COLO829 (cell line): ENCODE data around the gene TMEM240.
"Not testable (repeated sequence)": the region's sequence is repeated elsewhere in the genome, so short reads cannot be mapped to it uniquely, and the experiment has no call there.

Experiments used
- DNase-seq: peaks from one replicate; pipeline ENCODE4 v3.0.0; 2012; ENCODE audit warnings: low spot score

The TMEM240 gene

GRCh38 chr1:1524750-1525383 lies 15.6 kb downstream of the TMEM240 start:
- not testable (repeated sequence) for DNase-seq

GRCh38 chr1:1523651-1524050 lies 16.8 kb downstream of the TMEM240 start:
- DNase-seq = not testable (repeated sequence)

GRCh38 chr1:1523226-1523625 lies 17.2 kb downstream of the TMEM240 start:
- not testable (repeated sequence) for DNase-seq

- DNase-seq = not testable (repeated sequence)
Measured at GRCh38 chr1:1522536-1522935, 17.9 kb downstream of the TMEM240 start.

- no peak for DNase-seq
Measured at GRCh38 chr1:1521331-1521730, 19.1 kb downstream of the TMEM240 start.

- DNase-seq = not testable (repeated sequence)
Measured at GRCh38 chr1:1519805-1520505, 20.5 kb downstream of the TMEM240 start.

- not testable (repeated sequence) for DNase-seq
Measured at GRCh38 chr1:1518621-1519007, 21.8 kb downstream of the TMEM240 start.

- no peak for DNase-seq
Measured at GRCh38 chr1:1517973-1518620, 22.3 kb downstream of the TMEM240 start.

- not testable (repeated sequence) for DNase-seq
Measured at GRCh38 chr1:1516923-1517322, 23.5 kb downstream of the TMEM240 start.

GRCh38 chr1:1514376-1514775 lies 26.0 kb downstream of the TMEM240 start:
- DNase-seq = not testable (repeated sequence)

- not testable (repeated sequence) for DNase-seq
Measured at GRCh38 chr1:1513675-1514074, 26.7 kb downstream of the TMEM240 start.

- not testable (repeated sequence) for DNase-seq
Measured at GRCh38 chr1:1512425-1512824, 28.0 kb downstream of the TMEM240 start.

GRCh38 chr1:1511533-1512285 lies 28.7 kb downstream of the TMEM240 start, which contains the start of gene ATAD3A:
TSS of gene ATAD3A (plus strand) at chr1:1512162. CDS start at chr1:1512269, 107 bp downstream.
- peak; percentile 93 for DNase-seq

- no peak for DNase-seq
Measured at GRCh38 chr1:1510912-1511532, 29.4 kb downstream of the TMEM240 start.

GRCh38 chr1:1509465-1509850 lies 31.0 kb downstream of the TMEM240 start:
- not testable (repeated sequence) for DNase-seq

GRCh38 chr1:1508775-1509464 lies 31.5 kb downstream of the TMEM240 start:
- not testable (repeated sequence) for DNase-seq

GRCh38 chr1:1507305-1507704 lies 33.1 kb downstream of the TMEM240 start:
- no peak for DNase-seq

GRCh38 chr1:1505801-1506200 lies 34.6 kb downstream of the TMEM240 start:
- DNase-seq = not testable (repeated sequence)

GRCh38 chr1:1505366-1505798 lies 35.0 kb downstream of the TMEM240 start:
- DNase-seq = not testable (repeated sequence)

GRCh38 chr1:1504777-1505365 lies 35.6 kb downstream of the TMEM240 start:
- not testable (repeated sequence) for DNase-seq
